HS-27A (cell line): ENCODE results near the gene CALML4.
"Not testable (repeated sequence)": the region's sequence is repeated elsewhere in the genome, so short reads cannot be mapped to it uniquely, and the experiment has no call there.

ENCODE experiments used
- DNase-seq: peaks from one replicate; pipeline ENCODE4 v3.0.0-alpha.2; 2012; ENCODE audit warnings: low read depth, missing footprints

Gene CALML4

DNA sequence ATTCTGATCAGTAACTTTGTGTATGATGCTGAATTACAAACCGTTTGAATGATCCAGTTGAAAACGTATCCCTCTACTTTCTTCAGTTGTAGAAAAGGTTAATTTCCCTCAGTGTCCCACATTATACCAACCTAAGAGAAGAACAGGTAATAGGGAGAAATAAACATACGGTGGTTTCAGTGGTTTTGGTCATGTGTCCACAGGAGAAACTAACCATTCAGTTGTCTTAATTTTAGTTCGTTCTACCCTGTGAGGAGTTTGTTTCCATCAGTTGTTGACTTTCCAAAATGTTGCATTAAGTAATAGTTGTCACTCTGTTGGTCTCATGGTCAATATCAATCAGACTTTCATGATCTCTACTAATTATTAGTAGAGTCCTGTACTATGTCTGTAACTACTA is 15.1 kb downstream of the CALML4 start:
- no peak for DNase-seq

DNA sequence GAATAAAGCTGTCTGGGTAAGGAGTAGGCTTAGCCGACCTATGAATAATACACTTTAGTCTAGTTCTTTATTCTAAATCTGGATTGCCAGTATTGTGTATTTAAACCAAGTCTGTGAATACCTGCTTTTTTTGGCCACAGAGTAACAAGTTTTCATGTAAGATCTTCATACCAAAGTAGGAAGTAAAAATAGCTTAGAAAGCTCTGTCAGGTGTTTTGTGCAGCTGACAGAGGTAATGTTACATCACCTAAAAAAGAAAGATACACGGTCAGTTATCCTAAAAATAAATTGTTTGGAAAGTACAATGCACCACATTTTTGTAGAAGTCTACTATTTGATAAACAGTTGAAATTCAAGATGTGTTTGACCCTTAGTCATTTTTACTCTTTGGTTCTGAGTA is 16.5 kb downstream of the CALML4 start:
- DNase-seq, result no peak

DNA sequence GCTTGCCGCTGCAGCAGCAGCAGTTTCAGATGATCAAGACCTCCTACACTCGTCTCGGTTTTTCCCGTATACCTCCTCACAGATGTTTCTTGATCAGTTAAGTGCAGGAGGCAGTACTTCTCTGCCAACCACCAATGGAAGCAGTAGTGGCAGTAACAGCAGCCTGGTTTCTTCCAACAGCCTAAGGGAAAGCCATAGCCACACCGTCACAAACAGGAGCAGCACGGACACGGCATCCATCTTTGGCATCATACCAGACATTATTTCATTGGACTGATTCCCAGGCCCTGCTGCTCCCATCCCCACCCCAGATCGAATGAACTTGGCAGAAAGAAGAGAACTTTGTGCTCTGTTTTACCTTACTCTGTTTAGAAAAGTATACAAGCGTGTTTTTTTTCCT is 17.6 kb downstream of the CALML4 start:
- no peak for DNase-seq

DNA sequence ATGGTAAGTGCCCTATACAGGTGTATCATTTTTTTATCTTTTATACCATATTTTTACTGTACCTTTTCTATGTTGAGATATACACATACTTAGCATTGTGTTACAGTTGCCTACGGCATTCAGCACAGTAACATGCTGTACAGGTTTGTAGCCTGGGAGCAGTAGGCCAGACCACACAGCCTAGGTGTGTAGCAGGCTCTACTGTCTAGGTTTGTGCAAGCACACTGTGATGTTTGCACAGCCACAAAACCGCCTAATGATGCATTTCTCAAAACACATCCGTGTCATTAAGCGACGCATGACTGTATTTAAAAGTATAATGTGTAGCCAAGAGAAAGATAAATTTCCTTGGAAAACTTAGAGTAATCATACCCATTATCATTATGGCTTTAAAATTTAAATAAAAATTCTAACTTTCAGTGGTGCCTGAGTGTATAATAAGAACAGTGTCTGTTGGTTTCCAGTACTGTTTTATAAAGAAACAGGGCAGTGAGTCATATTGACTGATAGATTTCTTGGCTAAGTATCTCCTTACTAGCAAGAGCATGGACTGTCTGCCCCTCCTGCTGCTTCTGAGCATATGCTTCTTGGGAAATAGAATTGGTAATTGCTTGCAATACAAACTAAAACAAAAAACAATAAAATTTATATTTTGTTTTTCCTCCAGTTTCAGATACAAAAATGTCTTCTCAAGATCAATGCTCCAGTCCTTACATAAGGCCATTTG is 18.3 kb downstream of the CALML4 start:
- no peak for DNase-seq

DNA sequence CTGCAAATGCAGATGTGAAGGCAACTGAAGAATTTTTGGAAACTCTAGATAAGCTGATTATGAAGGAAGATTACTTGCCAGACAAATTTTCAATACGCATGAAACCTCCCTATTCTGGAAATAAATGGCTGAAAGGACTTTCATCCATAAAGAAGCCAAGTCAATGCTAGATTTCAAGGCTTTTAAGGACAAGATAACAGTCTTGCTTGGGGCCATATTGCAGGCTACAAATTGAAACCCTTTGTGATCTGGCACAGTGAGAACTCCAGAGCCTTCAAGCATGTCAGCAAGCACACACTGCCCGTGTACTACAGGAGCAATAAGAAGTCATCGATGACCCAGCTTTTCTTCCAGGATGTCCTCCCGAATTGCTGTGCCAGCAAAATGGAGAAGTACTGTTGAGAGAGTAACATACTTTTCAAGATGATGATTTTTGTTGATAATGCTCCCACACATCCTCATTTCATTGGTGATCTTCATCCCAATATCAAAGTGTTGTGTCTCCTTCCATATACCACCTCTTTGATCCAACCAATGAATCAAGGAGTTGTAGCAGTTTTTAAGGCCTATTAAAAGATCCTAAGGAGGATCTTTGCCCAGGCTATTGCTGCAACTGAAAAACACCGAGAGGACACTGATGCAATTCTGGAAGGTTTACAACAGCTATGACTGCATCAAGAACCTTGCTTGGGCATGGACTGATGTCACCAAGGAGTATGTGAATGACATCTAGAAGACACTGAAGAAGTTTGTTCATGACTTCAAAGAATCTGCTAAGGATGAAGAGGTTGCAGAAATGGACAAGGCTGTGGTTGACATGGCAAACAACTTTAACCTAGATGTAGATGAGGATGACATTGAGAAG is 20.3 kb downstream of the CALML4 start:
- no peak for DNase-seq

DNA sequence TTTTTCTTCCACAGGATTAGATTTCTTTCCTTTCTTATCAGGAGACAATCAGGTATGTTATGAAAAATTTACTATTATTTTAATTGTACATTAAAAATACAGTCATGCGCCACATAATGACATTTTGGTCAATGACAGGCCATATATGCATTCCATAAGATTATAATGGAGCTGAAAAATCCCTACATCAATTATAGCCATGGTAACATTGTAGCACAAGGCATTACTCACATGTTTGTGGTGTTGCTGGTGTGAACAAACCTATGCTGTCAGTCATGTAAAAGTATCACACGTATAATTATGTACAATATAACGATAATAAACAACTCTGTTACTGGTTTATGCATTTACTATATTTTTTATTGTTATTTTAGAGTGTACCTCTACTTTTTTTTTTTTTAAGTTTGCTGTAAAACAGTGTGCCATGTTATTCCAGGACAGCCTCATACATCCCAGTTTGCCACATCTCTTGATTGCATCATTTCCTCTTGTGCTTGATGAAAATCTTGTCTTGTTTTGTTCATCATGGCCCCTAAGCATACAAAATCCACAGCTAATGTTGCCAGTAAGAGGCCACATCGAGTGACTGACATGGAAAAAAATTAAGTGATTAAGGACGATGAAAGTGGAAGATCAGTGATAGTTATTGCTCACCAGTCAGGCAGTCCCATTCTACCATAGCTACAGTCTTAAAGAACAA is 21.4 kb downstream of the CALML4 start:
- no peak for DNase-seq

DNA sequence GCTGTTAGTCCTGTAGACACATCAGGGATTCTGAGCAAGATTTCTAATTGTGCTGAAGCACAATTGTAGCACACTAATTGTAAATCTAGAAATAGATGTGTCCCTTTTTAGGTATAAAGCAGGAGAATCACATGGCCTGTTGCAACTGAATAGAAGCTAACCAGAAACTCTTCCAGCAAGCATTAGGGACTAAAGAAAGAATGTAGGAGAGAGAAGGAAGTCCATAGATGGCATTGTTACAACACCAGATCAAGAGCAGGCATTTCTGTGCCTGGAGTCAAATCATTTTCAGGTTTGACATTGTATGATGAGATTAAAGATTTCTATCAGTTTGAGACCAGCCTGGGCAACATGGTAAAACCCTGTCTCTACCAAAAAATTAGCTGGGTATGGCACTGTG is 27.4 kb downstream of the CALML4 start:
- DNase-seq, result no peak

DNA sequence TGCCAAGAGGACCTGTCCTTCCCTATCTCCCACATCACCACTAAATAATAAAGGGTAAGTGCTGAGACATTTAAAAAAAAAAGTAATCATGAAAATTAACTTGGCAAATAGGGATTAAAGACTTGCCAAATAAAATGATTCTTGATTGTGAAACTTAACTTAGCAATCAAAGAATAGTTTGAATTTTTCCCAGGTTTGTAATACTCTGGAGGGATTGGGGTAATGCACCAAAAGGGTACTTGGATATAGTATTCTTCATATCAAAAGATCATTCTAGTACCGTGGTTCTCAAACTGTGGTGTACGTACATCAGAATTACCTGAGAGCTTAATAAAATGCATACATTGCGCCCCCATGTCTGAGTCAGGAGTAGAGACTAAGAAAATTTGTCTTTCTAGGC is 28.5 kb downstream of the CALML4 start:
- no peak for DNase-seq

DNA sequence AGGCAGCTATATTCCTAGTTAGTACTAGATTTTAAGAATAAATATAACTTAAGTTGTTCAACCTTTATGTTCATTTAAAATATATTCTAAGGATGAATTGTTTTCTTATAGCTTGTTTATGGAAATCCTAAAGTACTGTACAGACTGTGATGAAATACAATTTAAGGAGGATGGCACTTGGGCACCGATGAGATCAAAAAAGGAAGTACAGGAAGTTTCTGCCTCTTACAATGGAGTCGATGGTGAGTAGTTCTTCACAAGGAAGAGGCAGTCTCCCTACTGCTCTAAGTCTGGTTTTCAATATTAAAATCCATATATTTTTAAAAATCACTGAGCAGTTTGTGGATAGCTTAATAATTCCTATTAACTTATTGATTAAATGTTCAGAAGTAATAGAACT is 29.6 kb downstream of the CALML4 start:
- DNase-seq, result no peak

DNA sequence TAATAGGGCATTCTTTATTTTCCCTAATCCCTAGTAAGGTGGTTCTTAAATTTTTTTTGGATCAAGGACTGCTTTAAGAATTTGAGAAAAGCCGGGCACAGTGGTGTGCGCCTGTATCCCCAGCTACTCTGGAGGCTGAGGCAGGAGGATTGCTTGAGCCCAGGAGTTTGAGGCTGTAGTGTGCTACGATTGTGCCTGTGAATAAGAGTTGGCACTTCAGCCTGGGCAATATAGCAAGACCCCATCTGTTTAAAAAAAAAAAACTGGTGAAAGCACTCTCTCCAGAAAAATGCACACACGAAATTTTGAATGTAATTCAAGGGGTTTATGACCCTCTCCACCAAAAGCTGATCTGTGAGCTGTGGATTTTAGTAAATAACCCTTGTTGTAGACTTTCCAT is 32.0 kb downstream of the CALML4 start:
- DNase-seq, result no peak

DNA sequence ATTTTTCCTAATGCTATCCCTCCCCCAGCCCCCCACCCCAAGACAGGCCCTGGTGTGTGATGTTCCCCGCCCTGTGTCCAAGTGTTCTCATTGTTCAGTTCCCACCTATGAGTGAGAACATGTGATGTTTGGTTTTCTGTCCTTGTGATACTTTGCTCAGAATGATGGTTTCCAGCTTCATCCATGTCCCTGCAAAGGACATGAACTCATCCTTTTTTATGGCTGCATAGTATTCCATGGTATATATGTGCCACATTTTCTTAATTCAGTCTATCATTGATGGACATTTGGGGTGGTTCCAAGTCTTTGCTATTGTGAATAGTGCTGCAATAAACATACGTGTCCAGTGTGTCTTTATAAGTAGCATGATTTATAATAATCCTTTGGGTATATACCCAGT is 33.1 kb downstream of the CALML4 start:
- not testable (repeated sequence) for DNase-seq

DNA sequence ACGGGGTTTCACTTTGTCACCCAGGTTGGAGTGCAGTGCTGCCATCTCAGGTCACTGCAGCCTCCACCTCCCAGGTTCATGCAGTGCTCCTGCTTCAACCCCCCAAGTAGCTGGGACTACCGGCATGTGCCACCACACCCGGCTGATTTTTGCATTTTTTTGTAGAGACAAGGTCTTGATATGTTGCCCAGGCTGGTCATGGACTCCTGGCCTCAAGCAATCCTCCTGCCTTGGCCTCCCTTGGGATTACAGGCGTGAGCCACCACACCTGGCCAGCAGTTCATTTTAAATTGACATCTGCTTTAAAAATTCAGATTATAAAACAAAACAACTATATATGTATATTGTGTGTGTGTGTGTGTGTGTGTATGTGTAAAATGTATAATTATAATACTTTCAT is 38.3 kb downstream of the CALML4 start:
- no peak for DNase-seq

DNA sequence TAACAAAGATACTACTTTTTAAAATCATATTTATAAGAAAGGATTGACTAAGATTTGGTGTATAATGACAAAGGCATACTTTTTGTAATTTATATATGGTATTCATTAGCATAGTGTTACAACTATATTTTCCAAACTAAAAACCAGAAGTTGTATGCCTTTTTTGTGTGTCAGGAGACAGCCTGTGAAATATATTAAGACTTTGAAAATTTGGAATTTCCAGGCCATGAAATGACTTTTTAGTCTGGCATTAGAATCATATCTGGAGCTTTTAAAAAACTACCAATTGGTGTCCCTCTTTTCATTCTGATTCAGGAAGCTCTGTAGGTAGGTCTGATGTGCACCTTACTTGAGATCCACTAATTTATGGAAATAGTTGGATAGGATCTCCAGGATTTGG is 41.9 kb downstream of the CALML4 start:
- DNase-seq, result no peak

DNA sequence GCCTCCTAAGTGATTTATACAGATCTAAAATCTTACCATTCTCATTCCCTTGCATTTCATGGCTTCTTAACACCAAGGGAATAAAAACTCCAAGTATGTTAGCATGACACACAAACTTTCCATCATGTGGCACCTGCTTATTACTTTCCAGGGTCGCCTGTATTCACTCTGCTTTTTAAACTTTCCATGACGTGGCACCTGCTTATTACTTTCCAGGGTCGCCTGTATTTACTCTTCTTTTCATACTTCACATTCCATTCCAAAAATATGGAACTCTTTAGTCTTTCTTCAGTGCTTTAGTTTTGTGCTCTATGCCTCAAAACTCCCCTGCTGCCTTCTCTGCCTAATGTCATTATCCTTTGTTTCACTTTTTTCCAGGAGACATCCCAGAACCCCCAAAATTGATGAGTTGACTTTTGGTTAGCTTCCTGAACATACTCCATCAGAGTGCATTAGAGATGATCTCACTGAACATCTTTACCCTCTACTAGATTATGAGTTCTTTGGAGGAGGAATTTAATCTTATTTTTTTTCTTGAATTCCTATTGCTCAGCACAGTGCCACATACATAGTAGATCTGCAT is 47.0 kb downstream of the CALML4 start:
- no peak for DNase-seq

DNA sequence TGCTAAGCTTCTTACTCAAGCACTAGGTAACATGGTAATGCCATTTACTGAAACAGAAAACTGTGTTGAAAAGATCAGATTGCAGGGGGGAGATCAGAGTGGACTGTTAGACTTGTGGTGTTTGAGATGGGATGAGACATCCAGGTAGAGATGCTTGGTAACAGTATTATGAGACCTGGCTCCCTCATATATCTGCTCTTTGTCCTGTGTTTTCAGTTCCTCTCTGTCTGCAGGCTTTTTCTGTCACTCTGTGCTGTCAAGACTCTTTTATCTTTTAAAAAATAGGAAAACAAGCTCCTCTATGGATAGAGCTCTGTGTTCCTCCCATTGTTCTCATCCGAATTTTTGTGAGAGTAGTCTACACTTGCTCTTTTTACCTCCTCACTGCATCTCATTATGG is 48.1 kb downstream of the CALML4 start:
- DNase-seq, result no peak

DNA sequence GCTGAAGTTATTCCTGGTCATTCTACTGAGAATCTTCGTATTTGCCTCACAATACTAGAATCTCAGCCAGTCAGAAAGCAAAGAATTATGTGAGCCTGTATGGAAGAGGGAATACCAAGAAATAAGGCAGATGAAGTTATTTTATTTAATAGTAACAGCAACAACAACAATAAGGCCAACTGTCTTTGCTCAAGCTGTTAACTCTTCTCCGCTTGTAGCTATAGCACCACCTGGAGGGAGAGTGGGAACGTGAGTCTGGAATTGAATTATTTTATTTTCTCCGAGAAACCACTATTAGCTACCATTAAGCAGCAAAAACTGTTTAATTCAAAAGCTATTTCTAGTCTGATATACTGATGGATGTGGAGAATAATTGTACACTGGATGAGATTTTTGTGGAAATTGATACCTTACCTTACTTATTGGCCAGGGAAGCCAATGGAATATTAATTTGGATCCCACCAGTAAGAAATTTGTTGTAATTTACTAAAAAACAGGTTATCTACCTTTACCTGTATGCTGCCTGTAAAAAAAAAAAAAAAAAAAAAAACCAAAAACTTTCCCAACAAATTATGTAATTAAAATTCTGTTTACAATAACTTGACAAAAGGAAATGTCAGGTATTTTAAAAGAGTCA is 50.1 kb downstream of the CALML4 start:
- DNase-seq, result no peak

DNA sequence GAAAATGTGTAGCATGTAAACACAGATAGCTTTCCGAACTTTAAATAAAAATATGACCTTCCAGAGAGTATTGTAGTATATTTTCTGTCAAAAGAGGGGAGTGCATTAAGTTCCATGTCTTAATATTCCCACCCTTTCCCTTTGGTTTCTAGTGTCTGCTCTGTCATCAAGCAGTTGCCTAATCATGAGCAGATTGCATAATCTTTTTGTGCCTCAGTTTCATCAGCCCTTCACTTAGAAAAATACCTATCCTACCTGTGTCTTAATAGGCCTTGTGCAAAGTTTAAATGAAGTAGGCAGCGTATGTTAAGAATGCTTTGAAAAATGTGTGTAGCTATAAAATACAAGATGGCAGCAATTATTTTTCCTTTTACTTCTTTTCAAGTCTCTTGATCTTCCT is 52.8 kb downstream of the CALML4 start:
- DNase-seq, result no peak

DNA sequence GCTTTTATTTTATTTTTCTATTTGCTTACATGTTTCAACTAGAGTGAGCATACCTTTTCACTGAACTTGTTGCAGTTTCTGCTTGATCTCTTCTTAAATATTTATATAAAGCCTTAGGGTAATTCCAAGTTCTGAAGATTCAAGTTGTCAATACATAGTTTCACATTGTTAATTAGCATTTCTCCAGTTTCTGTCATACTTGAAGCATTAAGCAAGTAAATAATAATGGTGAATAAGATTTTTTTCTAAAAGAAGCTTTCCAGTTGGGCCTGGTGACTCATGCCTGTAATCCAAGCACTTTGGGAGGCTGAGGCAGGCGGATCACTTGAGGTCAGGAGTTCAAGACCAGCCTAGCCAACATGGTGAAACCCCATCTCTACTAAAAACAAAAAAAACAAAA is 53.9 kb downstream of the CALML4 start:
- DNase-seq, result no peak

DNA sequence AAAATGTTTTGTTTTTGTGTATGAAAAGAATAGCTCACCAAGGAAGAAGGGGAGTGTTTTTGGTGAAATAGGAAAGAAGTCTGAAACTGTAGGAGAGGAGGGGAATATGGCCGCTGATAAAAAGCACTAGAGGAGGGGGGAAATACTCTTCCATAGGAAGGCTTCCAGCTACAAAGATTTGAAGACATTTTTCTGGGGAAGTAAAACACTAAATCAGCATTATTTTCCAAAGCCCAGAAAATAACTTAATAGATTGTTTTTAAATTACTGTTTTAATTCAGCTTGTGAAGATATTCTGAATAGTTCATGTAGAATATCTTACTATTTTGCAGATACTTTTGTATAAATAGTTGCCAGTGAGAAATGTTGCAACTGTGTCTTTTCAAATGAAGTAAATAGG is 54.9 kb downstream of the CALML4 start:
- no peak for DNase-seq

DNA sequence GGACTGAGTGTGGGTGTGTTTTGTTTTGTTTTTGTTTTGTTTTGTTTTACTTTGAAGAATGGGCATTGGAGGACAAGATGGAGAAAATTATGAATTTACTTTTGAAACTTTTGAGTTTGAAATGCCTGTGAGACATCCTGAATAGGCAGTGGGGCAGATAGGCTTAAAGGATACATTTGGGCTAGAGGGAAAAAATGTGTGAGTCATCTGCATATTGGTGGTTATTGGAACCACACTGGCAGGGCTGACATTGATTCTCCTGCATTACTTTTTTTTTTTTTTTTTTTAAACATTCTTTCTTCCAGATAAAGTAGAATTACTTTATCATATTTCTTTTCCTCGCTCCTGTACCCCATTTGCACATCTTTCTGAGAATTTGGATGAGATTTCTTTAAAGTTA is 56.1 kb downstream of the CALML4 start:
- peak; percentile 72 for DNase-seq

DNA sequence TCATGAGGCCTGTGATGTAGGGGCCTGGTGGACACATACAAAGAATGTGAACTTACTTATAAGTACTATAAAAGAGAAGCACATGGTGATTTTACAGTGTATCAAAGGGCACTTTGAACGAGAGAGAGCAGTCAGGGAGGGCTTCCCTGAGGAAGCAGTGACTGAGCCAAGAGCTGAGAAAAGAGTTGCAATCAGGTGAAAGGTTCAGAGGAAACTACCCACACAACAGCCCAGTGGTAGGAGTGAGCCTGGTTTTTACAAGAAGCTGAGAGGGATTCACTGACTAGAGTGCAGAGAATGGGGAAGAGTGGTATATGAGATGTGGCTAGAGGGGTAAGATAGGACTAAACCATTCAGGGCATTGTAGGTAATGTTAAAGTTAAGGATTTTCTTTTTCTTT is 57.1 kb downstream of the CALML4 start:
- DNase-seq, result no peak

DNA sequence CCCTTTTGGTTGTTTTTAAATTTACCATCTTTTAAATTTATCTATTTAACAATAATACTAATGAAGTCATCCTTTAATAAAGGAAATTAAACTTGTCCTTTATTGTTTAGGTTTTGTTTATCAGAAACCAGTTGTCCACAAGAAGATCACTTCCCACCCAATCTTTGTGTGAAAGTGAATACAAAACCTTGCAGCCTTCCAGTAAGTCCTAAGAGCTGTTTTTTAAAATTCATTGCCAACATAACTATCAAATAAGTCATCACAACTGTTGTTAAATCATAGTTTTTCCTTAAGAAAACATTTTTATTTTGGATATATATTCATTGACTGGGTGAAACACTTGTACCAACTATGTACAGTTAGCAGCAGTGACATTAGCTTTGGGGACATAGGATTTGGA is 59.4 kb downstream of the CALML4 start:
- DNase-seq, result no peak
